HG03025 (cell line): ENCODE results near the gene ZNF598.
"Not testable (repeated sequence)": the region's sequence is repeated elsewhere in the genome, so short reads cannot be mapped to it uniquely, and the experiment has no call there.

Source experiments
- ATAC-seq: cut with Tn5 transposase; IDR thresholded peaks from one replicate; pipeline ENCODE4 v1.9.1; 2021; ENCODE audit warnings: mild to moderate bottlenecking, moderate library complexity; ENCODE audit not compliant: unreplicated experiment, low FRiP score

Gene ZNF598

GRCh38 chr16:2028620-2029220 lies 19.1 kb upstream of the ZNF598 start:
- no peak for ATAC-seq

GRCh38 chr16:2028146-2028545 lies 18.5 kb upstream of the ZNF598 start:
- no peak for ATAC-seq

GRCh38 chr16:2027024-2028010 lies 17.7 kb upstream of the ZNF598 start:
- no peak for ATAC-seq

- no peak for ATAC-seq
Measured at GRCh38 chr16:2026461-2027023, 16.9 kb upstream of the ZNF598 start, which contains the start of gene NHERF2. NHERF2 (plus strand) TSS chr16:2026902; CDS start chr16:2027006, 104 bp downstream.

- ATAC-seq, result no peak
Measured at GRCh38 chr16:2025878-2026460, 16.3 kb upstream of the ZNF598 start.

GRCh38 chr16:2025251-2025650 lies 15.6 kb upstream of the ZNF598 start:
- no peak for ATAC-seq

GRCh38 chr16:2024032-2024420 lies 14.4 kb upstream of the ZNF598 start:
- no peak for ATAC-seq

GRCh38 chr16:2023092-2024031 lies 13.7 kb upstream of the ZNF598 start:
- no peak for ATAC-seq

GRCh38 chr16:2022723-2023091 lies 13.1 kb upstream of the ZNF598 start:
- ATAC-seq, result no peak

- ATAC-seq, result no peak
Measured at GRCh38 chr16:2019921-2020831, 10.6 kb upstream of the ZNF598 start.

GRCh38 chr16:2019518-2019920 lies 9.9 kb upstream of the ZNF598 start, which contains the start of gene NPW:
NPW (plus strand) TSS chr16:2019785.
- ATAC-seq, result no peak

GRCh38 chr16:2016407-2016922 lies 6.8 kb upstream of the ZNF598 start:
- ATAC-seq, result no peak

- no peak for ATAC-seq
Measured at GRCh38 chr16:2015947-2016208, 6.3 kb upstream of the ZNF598 start.

GRCh38 chr16:2015117-2015946 lies 5.7 kb upstream of the ZNF598 start:
- ATAC-seq, result no peak

GRCh38 chr16:2013527-2013926 lies 3.9 kb upstream of the ZNF598 start:
- ATAC-seq, result no peak

GRCh38 chr16:2011726-2012125 lies 2.1 kb upstream of the ZNF598 start:
- ATAC-seq, result not testable (repeated sequence)

- ATAC-seq, result peak; percentile 31
Measured at GRCh38 chr16:2009164-2009711, 383 bp downstream of the ZNF598 start.
